Measurements from ENCODE around the gene PDGFC. TPM values are rescaled to one million over a fixed set of nuclear protein-coding genes. Genes with fewer than 3 reads are reported as not detected.

The PDGFC gene
- total and polyA plus RNA-seq, 2 donors (not counting 3 experiments of a cell fraction or from before 2014, with no cell fraction given), result 2.7 to 5.3 TPM

- ChIA-PET POLR2A (no interaction called here), CTCF (interaction anchor here (7.5 kb wide), 2 partner anchors 27 to 467 kb away, joined by 50 to 72 read pairs; partner anchors contain the start of gene PDGFC)
- Histone ChIP-seq H3K4me1 (ENCODE audit: control insufficient read depth, extremely low read depth, insufficient read depth, low read length) (peaks cover 40% of the 10 kb centered on the region), H3K79me2 (ENCODE audit: control insufficient read depth, insufficient read depth, low read length) (peaks cover 2% of the 10 kb centered on the region), H3K9me1 (replicated peaks; ENCODE audit: control insufficient read depth, extremely low read depth, insufficient read depth, low read length) (no peaks in the 10 kb centered on the region), H3K9me3 (replicated peaks; ENCODE audit: control insufficient read depth, insufficient read depth, low read length) (no peaks in the 10 kb centered on the region), H4K20me1 (replicated peaks; ENCODE audit: control insufficient read depth, extremely low read depth, insufficient read depth, low read length) (no peaks in the 10 kb centered on the region), H2AFZ (ENCODE audit: low read depth, low read length) (no peak overlapping the region), H3K9ac (replicated peaks; ENCODE audit: extremely low read depth, insufficient read depth, low read length) (no peak overlapping the region), H3K4me3 (replicated peaks in 1 of 3; ENCODE audit: insufficient read depth in 1 of 3, low read depth in 1 of 3, low read length in 3 of 3) (no peak overlapping the region), H3K27ac (ENCODE audit: insufficient read depth, low read depth, low read length) (no peak overlapping the region), H3K27me3 (ENCODE audit: control insufficient read depth in 2 of 2, insufficient read depth in 2 of 2, low read length in 2 of 2) (no peaks in the 10 kb centered on the region), H3K4me2 (ENCODE audit: insufficient read depth, low read length) (no peak overlapping the region), H3K36me3 (ENCODE audit: control insufficient read depth in 2 of 2, extremely low read depth in 1 of 2, insufficient read depth in 2 of 2, low read length in 2 of 2) (no peaks in the 10 kb centered on the region)
- DNase-seq (ENCODE audit: low read depth, low spot score), result no peak
- no peak for TF ChIP-seq POLR2AphosphoS5 (IDR thresholded peaks at IDR 0.05; ENCODE audit: insufficient read depth, low read depth, low read length)
- TF ChIP-seq, protein P1, sequence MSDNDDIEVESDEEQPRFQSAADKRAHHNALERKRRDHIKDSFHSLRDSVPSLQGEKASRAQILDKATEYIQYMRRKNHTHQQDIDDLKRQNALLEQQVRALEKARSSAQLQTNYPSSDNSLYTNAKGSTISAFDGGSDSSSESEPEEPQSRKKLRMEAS (IDR thresholded peaks at IDR 0.05; ENCODE audit: insufficient read depth, insufficient read length), result no peak
- no peak for TF ChIP-seq MYC (IDR thresholded peaks at IDR 0.05; ENCODE audit: low read depth, low read length)
- TF ChIP-seq GATA2 (IDR thresholded peaks at IDR 0.05; ENCODE audit: insufficient read depth, insufficient read length, low read depth, low read length), result no peak
- TF ChIP-seq POLR2A (IDR thresholded peaks at IDR 0.05; ENCODE audit: low read depth, low read length), result no peak
- TF ChIP-seq FOS (IDR thresholded peaks at IDR 0.05; ENCODE audit: borderline replicate concordance, insufficient read depth, low read length), result no peak
- TF ChIP-seq, protein P2, sequence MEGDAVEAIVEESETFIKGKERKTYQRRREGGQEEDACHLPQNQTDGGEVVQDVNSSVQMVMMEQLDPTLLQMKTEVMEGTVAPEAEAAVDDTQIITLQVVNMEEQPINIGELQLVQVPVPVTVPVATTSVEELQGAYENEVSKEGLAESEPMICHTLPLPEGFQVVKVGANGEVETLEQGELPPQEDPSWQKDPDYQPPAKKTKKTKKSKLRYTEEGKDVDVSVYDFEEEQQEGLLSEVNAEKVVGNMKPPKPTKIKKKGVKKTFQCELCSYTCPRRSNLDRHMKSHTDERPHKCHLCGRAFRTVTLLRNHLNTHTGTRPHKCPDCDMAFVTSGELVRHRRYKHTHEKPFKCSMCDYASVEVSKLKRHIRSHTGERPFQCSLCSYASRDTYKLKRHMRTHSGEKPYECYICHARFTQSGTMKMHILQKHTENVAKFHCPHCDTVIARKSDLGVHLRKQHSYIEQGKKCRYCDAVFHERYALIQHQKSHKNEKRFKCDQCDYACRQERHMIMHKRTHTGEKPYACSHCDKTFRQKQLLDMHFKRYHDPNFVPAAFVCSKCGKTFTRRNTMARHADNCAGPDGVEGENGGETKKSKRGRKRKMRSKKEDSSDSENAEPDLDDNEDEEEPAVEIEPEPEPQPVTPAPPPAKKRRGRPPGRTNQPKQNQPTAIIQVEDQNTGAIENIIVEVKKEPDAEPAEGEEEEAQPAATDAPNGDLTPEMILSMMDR (IDR thresholded peaks at IDR 0.05; ENCODE audit: extremely low read depth in 1 of 2, insufficient read depth in 1 of 2, low read depth in 1 of 2, low read length in 2 of 2), result no peak
- TF ChIP-seq JUN (IDR thresholded peaks at IDR 0.05; ENCODE audit: borderline replicate concordance, insufficient read depth, insufficient read length, low read depth), result no peak
- TF ChIP-seq EZH2 (IDR thresholded peaks at IDR 0.05; ENCODE audit: borderline replicate concordance, low read depth, low read length, severe bottlenecking), result no peak
- BruUV-seq (replicated peaks), result no TSS peak
- FAIRE-seq, result no peak
- dilution Hi-C loops (cut with MboI; ENCODE audit: extremely low pct_ligation_motif_present, low sequenced_read_pairs) (no loop called here), intact Hi-C loops (cut with micrococcal nuclease) (no loop called here)
Measured at GRCh38 chr4:156942991-156943390, 28.6 kb downstream of the PDGFC start.

Measured in endothelial cell of umbilical vein (primary cell).